Measurements from ENCODE around the gene GLP1R.

- TF ChIP-seq CTCF (IDR thresholded peaks at IDR 0.05) (no peak), POLR2A (IDR thresholded peaks at IDR 0.05) (no peak)
These were observed 19.8 kb downstream of the GLP1R start for GRCh38 chr6:39068391-39068790.
